ENCODE data around the gene ELAPOR1.

- TF ChIP-seq POLR2A (IDR thresholded peaks at IDR 0.05; ENCODE audit: low read depth, low read length) (no peak), POLR2AphosphoS5 (IDR thresholded peaks at IDR 0.05; ENCODE audit: insufficient read depth, low read depth, low read length) (no peak), CTCF (IDR thresholded peaks at IDR 0.05; ENCODE audit: extremely low read depth in 1 of 2, insufficient read depth in 1 of 2, low read depth in 1 of 2, low read length in 2 of 2) (no peak)
Measured at GRCh38 chr1:109114342-109114674, 393 bp downstream of the ELAPOR1 start.
